Middle frontal gyrus (tissue), 1 donor: ENCODE data around the gene AKAP8L.

Source experiments
- DNase-seq: peaks from one replicate; pipeline ENCODE4 v3.0.0-alpha.2; 2015; ENCODE audit warnings: low spot score; ENCODE audit errors: extremely low spot score

Gene AKAP8L, protein sequence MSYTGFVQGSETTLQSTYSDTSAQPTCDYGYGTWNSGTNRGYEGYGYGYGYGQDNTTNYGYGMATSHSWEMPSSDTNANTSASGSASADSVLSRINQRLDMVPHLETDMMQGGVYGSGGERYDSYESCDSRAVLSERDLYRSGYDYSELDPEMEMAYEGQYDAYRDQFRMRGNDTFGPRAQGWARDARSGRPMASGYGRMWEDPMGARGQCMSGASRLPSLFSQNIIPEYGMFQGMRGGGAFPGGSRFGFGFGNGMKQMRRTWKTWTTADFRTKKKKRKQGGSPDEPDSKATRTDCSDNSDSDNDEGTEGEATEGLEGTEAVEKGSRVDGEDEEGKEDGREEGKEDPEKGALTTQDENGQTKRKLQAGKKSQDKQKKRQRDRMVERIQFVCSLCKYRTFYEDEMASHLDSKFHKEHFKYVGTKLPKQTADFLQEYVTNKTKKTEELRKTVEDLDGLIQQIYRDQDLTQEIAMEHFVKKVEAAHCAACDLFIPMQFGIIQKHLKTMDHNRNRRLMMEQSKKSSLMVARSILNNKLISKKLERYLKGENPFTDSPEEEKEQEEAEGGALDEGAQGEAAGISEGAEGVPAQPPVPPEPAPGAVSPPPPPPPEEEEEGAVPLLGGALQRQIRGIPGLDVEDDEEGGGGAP

DNA sequence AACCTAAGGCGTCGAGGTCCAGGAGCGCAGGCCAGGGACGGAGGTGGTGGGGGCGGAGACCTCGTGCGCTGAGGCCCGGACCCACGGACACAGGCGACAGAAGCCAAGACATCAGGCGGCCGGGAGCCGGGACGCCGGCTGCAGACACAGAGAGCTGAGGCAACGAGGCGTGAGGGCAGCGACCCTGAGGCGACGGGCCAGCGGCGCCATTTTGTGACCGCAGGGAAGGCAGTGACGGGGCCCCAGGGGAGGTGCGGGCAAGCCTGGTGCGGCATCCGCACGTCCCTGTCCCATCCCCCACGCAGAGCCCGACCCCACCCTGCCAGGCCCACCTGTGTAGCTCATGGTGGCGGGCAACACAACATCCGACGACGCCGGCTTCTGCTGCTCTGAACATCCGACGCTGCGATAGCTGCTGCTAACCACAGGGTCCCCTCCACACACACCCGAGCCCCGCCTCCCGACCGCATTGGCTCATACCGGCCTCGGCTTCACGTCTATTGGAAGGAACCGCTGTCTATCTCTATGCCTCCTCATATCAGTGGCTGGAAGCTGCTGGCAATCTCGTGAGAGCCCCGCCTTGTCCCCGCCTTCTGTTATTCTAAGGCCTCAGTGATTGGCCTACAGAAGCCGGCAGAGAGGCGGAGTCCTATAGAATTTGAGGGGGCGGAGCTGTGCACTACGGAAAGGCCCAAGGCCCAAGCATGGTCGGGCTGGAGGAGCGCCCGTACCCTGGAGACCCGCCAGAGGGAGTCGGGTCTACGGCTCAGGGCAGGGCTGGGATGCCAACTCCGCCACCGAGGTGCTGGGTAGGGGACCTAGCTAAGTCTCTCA is at the start of gene AKAP8L:
AKAP8L (minus strand) TSS at position 410 of the 834 bp plus-strand sequence; CDS start at position 345, 65 bp downstream.
- DNase-seq, result peak; percentile 98

DNA sequence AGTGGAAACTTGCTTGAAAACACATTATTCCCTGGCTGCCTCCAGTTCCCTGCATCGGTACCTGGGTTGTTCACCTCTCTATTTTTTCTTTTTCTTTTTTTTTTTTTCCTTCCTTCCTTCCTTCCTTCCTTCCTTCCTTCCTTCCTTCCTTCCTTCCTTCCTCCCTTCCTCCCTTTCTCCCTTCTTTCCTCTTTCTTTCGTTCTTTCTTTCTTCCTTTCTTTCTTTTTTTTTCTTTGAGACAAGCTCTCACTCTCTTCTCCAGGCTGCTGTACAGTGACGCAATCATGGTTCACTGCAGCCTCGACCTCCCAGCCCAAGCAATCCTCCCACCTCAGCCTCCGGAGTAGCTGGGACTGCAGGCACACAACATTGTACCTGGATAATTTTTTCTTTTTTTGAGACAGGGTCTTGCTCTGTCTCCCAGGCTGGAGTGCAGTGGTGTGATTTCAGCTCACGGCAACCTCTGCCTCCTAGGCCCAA is 49.0 kb upstream of the AKAP8L start:
- DNase-seq, result no peak

DNA sequence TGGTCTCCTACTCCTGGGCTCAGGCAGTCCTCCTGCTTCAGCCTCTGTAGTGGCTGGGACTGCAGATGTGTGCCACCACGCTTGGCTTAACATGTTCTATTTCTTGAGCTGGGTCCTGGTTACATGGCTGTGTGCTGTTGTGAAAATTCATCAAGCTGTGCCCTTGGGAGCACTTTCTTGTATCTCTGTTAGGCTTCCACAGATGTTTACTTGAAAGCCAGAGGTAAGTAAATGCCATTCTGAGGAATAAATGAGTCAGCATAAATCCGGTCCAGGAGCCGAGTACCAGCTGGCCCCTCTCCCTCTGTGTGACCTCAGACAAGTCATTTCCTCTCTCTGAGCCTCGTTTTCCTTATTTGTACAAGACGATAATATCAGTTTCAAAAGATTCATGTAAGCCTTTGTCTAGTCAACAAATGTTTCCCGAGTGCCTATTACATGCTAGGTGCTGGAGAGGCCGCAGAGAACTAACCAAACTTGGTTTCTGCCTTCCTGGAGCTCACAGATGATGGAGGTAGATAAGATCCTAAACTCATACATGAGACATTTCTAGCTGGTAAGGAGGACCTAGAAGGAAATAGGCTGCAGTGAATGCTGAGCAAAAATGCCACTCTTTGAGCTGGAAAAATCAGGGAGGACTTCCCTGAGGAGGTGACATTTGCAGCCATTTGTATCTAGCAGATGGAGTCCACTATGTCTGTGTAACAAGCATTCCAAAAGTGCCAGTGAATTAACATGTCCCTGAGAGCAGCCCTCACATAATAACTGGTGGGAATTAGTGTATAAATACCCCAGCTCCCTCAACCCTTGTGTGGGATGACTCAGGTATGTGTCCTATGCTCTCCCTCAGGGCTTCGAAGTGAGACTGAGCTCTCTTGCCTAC is 48.3 kb upstream of the AKAP8L start:
- no peak for DNase-seq

DNA sequence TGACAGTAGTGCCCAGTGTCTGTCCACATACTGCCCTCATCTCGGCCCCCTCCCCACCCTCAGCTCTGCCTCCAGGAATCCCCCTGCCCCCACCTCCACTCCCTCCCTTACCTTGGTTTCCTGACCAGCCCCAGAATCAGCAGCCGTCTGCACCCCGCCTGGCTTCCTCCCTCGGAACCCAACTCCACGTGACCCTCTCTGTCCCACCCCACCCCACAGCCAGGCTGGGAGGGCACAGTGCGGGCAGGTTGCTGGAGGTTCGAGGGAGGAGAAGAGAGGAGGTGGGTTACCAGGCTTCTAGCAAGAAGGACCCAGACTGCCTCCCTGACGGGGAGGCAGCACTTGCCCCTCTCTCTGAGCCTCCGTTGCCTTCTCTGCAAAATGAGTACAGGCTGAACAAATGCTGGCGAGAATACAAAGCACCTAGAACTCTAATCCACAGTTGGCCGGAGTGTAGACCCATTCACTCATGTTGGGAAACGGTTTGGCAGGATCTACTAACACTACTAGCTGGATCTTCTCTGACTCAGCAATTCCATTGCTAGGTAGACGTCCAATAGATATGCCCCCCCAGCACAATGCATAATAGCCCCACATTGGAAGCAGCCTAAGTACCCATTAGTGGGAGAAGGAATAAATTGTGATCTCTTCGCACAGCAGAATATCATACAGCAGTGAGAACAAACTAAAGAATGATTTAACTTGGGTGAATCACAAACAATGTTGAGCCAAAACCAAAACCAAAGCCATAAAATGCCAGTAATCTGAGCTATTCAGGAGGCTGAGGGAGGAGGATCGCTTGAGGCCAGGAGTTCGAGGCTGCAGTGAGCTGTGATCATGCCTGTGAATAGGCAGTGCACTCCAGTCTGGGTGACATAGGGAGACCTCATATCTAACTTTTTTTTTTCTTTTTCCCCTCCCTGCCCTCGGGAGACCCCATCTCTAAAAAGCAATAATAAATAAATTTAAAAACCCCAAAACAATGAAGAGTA is 45.9 kb upstream of the AKAP8L start, which contains the start of gene RASAL3:
RASAL3 (minus strand) TSS at position 151 of the 992 bp plus-strand sequence. CDS start 186 bp downstream, outside the sequence.
- DNase-seq, result no peak

DNA sequence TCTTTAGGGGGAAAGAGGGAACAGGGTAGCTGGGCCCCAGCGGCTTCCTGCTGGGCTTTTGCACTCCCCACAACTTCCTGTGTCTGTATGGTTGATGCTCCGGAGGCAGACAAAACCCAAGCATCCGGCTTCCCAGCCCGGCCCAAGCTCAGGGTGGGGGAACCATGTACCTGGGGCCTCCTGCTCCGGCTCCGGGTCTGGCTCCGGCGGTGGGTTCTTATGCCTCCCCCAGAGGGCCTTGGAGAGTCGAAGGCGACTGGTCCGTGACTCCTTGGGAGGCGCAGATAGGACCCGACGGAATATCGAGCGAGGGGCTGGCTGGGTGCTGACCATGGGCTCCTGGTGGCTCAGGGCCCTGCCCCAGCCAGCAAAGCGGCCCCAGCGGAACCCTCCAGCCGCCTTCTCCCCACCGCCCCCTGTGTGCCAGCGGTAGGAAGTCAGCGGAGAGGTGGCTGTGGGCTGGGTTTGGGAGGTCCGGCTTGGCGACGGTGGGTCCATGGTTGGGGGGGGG is 45.1 kb upstream of the AKAP8L start:
- DNase-seq, result no peak

DNA sequence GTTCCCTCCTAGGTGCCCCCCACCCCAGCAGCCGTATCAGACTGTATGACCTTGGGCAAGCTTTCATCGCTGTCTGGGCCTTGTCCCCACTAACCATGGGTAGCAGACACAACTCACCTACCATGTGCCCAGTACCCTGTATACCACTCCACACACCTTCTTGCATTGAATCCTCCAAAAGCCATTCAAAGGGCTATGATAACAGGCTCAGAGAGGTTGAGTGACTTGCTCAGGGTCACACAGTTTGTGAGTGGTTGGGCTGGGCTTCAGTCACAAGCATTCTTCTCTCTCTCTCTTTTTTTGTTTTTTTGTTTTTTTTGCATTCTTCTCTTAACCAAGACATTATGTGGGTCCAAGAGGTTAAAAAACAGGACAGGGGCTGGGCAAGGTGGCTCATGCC is 42.9 kb upstream of the AKAP8L start:
- no peak for DNase-seq

DNA sequence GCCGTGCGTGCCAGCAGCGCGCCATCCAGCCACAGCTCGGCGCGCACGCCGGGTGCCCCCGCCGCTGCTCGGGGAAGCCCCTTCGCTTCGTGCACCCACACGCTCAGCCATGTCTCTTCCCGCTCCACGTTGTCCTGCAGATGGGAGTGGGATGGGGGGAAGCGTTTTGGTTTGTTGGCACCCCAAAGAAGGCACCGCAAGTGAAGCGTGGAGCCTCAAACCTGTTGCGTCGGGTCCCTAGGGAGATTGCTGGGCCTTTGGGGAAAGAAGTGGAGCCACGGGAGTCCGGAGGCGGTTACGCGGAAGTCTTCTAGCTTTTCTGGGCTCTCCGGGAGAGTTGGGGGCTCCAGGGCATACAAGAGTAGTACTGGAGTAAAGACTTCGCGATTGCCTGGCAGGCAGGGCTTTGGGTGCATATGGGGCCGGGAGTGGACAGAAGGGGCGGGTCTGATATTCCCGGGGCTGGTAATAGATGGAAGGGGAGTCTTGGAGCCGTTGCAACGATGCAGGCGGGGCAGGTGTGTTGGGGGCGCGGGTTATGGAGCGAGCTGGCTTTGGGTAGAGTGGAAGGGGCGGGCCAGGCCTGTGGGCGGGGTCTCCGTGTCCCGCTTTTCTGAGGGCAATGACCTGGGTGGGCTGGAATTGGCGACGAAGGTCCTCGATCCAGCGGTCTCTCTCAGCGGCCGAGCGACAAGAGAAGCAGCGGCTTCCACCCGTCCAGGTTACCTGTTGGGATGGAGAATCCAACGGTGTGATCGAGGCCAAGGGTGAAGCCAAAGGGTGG is 39.1 kb upstream of the AKAP8L start:
- no peak for DNase-seq

DNA sequence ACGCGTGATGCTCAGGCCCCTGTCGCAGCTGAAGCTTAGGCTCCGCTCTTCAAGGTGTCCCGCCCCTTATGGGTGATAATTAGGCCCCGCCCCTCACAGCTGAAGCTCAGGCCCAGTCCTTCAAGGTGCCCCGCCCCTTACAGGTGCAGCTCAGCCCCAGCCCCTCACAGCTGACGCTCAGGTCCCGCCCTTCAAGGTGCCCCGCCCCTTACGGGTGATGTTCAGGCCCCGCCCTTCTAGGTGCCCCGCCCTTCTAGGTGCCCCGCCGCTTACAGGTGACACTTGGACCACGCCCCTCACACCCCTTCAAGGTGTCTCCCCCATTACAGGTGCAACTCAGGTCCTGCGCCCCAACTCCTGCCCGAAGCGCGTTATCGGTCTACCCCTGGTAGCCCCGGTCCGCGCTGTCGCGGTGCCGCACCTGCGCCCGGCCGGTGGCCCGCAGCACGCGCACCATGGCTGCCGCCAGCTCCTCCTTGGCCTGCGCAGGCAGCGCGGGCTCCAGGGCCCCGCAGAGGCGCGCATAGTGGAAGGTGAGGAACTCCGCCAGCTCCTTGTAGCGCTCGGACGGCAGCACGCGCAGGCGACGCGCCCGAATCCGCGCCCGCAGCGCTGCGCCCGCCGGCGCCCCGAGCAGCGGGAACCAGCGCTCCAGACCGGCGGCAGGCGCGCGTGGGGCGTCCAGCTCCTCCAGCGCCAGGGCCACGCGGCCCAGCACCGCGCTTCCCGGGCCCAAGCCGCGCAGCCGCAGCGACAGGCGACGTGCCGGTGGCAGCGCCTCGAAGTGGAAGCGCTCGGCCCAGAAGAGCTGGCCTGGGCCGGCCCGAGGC is 38.3 kb upstream of the AKAP8L start:
- no peak for DNase-seq

DNA sequence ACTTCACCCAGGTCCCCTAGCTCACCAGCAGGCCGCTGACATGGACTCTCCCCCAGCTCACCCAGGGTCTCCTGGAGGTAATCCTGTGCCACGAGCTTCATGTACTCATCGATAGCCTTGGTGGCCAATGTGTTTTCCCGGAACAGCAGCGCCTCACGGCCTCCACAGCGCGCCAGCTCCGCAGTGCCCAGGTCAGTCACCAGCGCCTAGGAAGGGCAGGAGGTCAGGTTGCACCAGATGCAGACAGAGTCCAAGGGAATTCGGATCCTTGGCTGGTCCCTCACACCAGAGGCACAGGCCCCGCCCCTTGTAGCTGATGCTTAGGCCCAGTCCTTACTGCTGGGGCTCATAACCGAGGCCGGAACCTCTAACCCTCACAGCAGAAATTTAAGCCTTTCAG is 37.7 kb upstream of the AKAP8L start:
- no peak for DNase-seq

DNA sequence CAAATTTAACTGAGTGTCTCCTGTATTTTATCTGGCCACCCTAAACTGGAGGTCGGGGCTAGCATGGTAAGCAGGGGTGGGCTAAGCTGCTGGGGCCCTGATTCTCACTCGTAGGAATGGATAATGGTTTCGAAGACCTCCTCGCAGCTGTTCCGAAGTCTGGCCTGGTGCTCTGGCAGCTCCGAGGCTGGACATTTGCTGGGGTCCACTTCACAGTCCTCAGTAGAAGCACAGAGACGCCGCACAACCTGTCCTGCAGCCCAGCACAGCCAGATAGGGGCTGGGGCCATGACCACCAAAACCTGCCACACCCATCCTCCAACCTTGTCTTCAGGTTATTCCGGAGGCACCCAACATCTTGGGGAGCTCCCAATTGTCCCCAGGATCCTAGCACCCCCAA is 37.2 kb upstream of the AKAP8L start:
- DNase-seq, result no peak

DNA sequence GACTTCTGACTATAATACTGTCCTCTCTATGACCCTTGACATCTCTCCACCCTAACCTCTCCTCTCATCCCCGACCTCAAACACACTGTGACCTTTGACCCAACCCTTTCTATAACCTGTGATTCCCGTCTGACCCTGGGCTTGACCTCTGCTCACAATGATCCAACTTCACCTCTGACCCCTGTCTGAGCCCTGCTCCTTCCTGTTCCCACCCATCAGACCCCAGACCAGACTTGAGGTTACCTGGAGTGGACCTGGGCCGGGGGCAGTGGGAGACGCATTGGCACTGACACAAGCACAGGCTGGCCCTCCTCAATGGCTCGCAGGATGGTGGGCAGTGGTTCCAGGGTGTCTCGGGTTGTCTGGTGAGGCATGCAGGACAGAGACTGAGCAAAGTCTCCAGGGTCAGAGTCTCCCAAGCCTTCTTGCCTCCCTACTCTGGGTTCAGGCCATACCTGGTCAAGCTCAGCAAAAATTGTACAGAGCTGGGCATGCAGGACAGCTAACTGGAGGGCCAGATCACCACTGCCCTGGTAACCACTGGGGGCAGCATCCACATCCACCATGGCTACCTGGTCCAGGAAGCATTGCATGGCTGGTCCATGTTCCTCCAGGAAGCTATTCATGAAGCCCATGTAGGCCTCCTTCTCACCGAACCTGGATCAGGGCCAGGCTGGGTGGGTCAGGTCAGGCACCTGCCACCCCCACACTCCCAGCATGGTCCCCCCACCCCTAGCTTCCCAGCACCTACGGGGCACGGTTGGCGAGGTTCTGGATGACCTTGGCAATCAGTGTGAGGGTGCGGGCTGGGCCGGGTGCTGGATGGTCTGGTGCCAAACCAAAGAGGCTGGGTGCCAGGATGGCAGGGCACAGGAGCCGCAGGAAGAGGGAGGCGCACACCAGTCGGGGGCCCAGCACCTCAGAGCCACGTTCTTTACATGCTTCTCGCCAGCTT is 35.4 kb upstream of the AKAP8L start:
- DNase-seq, result no peak

DNA sequence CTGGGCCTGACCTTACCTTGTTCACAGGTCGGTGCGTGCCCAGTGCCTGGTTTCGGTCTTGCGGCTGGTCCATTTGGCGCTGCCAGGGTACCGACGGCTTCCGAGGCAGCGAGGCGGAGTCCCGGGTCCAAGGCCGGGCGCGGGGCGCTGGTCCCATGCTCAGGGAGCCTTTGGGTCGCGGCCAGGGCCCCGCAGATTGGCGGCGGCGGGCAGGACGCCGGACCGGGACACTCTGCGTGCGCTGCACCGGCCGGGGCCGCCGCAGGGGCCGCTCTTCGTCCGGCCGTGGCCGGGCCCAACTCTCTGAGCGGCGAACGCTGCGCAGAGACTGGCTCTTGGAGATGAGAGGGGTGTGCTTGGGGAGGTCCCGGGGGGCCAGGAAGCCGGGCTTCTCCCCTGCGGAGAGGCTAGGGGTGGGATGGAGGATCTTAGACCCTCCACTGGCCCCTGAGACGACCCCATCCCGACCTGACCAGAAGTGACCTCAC is 34.3 kb upstream of the AKAP8L start:
- DNase-seq, result no peak

DNA sequence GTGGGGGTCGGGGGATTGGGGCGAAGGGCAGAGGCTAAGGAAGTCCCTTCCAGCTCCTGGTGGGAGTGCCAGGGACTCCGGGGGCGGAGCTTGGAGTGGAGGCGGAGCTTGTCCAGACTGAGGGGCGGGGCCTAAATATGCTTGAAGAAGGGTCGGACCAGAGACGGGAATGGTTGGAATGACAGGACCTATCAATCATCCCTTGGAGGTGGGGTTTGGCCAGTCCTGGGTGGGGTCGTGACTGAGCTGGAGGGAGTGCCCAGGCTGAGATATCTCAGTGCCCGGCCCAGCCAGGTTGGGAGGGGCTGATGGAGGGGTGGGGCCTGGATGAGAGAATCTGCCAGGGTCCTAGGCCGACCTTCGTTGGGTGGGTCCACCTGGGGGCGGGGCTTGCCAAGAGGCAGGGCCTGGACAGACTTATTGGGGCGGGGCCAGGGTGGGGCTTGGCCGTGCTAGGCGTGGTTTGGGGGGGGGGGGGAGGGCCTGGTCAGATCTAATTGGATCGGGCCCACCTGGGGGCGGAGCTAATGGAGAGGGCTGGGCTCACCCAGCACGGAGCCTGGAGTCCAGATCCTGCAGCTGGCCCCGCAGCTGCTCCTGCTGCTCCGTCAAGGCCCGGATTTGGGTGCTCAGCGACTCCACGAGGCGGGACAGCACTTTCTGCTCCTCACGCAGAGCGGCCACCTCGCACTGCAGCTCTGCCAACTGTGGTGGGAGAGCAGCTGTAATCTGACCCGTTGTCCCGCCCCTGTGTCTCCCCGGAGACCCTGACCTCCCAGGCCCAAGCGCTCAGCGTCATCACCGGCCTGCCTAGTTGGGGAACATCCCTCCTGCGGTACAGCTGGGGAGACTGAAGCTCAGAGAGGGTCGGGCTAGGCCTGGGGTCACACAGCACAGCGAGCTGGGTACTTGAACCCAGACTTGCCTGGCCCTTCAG is 33.6 kb upstream of the AKAP8L start:
- DNase-seq, result no peak

DNA sequence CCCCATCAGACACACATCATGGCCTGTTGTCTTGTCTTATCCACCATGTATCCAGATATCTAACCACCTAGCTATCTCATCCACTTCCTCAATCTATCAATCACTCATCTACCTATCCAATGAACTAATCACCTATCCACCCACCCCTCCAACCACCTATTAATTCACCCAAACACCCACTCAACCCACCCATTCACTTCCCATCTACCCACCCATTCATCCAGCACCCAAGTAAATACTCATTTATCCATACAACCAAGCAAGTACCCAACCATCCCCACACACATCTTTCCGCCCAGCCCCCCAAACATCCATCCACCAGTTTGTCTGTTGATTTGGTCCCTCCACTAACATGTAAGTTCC is 31.7 kb upstream of the AKAP8L start:
- DNase-seq, result no peak
